ENCODE measurements around the gene PTPRE. TPM values are rescaled to one million over a fixed set of nuclear protein-coding genes. Genes with fewer than 3 reads are reported as not detected.

PTPRE gene
- total and polyA plus RNA-seq, 10 of the 15 experiments (the other 5 are each of a cell fraction or from before 2014, with no cell fraction given): 2.9 to 7.6 (median 5.8) TPM

DNA sequence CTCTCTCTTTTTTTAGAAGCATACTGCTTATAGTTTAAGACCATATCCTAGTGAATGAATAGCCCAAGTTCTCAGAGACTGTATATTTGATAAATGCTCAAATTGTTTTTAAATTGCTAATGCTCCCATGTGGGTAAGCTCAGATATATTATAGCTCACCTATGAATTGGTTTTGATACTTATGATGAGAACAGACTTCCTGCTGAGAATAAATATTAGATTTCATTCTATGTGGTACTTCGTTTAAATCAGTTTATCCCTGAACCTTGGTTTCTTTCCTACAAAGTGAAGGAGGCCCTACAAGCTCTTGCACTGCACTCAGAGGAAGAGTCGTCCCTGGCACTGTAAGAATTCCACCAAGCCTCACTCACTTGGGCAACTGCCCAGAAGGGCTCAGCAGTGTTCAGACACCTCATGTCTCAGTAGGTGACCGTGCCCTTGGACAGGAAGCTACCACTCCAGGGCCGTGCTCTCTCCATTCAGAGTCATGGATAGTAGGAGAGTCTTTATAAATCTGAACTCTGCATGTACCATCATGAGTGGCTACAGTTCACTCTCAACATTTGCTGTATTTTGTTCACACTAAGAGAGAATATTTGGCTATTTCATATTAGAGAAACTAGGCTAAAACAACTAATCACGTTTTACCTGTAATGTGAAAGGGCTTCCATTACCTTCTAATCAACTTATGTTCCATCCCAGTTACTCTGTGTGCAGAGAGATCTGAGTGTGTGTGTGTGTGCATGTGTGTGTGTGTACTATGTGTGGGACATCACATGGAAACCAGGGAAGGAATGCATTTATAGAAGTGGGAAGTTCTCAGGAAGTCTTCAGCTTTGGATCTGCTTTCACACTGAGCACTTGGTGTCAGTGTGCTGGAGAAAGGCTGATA is 93.8 kb downstream of the PTPRE start:
- RAD21 ChIA-PET (ENCODE audit: unreplicated experiment): no interaction called here
- Histone ChIP-seq H3K4me1 (ENCODE audit: control insufficient read depth, insufficient read depth, low read length) (no peaks in the 10 kb centered on the region), H3K9ac (ENCODE audit: control insufficient read depth, insufficient read depth, low read length) (no peak overlapping the region), H3K9me3 (replicated peaks; ENCODE audit: control insufficient read depth, insufficient read depth, low read length) (no peaks in the 10 kb centered on the region), H3K4me2 (ENCODE audit: control insufficient read depth, insufficient read depth) (no peak overlapping the region), H3K27ac (ENCODE audit: control insufficient read depth, insufficient read depth) (no peak overlapping the region), H2AFZ (ENCODE audit: control insufficient read depth, low read depth, low read length) (no peak overlapping the region), H3K36me3 (ENCODE audit: control insufficient read depth in 2 of 2, insufficient read depth in 2 of 2, low read length in 1 of 2) (no peaks in the 10 kb centered on the region), H3K27me3 (replicated peaks in 1 of 2; ENCODE audit: control insufficient read depth in 2 of 2, insufficient read depth in 2 of 2, low read length in 1 of 2) (no peaks in the 10 kb centered on the region; a peak in 2 of 4 replicates), H3K4me3 (no peak overlapping the region), H3K79me2 (ENCODE audit: control insufficient read depth, insufficient read depth, low read length) (no peaks in the 10 kb centered on the region), H4K20me1 (ENCODE audit: control insufficient read depth, insufficient read depth) (no peaks in the 10 kb centered on the region)
- FAIRE-seq (no peak), DNase-seq (ENCODE audit: low read depth, low spot score) (no peak), ATAC-seq (no peak)
- BruUV-seq (replicated peaks): no TSS peak
- intact Hi-C loops (cut with micrococcal nuclease; ENCODE audit: unreplicated experiment) (no loop called here), in situ Hi-C loops (cut with MboI) (no loop called here)
- CTCF ChIA-PET: interaction anchor here (1.3 kb wide), 1 partner anchor 11 kb away, joined by 5 read pairs; no protein-coding TSS in a partner anchor
- 4% methylated on average over 5 of the region's 5 CpGs for WGBS (ENCODE audit: insufficient coverage, insufficient replicate concordance, low lambda C conversion rate, missing lambda C conversion rate)
- POLR2A ChIA-PET: no interaction called here
- TF ChIP-seq ZNF384 (IDR thresholded peaks at IDR 0.05; ENCODE audit: borderline replicate concordance, low read depth, low read length): no peak
- no peak for TF ChIP-seq BMI1 (IDR thresholded peaks at IDR 0.05; ENCODE audit: borderline replicate concordance)
- TF ChIP-seq MYC (IDR thresholded peaks at IDR 0.05; ENCODE audit: insufficient read depth, insufficient read length, insufficient replicate concordance, low read length, severe bottlenecking): no peak
- no peak for TF ChIP-seq MTA3 (IDR thresholded peaks at IDR 0.05; ENCODE audit: borderline replicate concordance, low read length)
- TF ChIP-seq ZNF217 (IDR thresholded peaks at IDR 0.05): no peak
- TF ChIP-seq, protein P1, sequence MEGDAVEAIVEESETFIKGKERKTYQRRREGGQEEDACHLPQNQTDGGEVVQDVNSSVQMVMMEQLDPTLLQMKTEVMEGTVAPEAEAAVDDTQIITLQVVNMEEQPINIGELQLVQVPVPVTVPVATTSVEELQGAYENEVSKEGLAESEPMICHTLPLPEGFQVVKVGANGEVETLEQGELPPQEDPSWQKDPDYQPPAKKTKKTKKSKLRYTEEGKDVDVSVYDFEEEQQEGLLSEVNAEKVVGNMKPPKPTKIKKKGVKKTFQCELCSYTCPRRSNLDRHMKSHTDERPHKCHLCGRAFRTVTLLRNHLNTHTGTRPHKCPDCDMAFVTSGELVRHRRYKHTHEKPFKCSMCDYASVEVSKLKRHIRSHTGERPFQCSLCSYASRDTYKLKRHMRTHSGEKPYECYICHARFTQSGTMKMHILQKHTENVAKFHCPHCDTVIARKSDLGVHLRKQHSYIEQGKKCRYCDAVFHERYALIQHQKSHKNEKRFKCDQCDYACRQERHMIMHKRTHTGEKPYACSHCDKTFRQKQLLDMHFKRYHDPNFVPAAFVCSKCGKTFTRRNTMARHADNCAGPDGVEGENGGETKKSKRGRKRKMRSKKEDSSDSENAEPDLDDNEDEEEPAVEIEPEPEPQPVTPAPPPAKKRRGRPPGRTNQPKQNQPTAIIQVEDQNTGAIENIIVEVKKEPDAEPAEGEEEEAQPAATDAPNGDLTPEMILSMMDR (IDR thresholded peaks at IDR 0.05 in 2 of 3, conservative IDR thresholded peaks at IDR 0.05 in 1 of 3; ENCODE audit: control insufficient read depth in 2 of 3, extremely low read depth in 1 of 3, insufficient read depth in 1 of 3, low read depth in 3 of 3, low read length in 3 of 3): no peak
- TF ChIP-seq, protein P2, sequence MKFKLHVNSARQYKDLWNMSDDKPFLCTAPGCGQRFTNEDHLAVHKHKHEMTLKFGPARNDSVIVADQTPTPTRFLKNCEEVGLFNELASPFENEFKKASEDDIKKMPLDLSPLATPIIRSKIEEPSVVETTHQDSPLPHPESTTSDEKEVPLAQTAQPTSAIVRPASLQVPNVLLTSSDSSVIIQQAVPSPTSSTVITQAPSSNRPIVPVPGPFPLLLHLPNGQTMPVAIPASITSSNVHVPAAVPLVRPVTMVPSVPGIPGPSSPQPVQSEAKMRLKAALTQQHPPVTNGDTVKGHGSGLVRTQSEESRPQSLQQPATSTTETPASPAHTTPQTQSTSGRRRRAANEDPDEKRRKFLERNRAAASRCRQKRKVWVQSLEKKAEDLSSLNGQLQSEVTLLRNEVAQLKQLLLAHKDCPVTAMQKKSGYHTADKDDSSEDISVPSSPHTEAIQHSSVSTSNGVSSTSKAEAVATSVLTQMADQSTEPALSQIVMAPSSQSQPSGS (IDR thresholded peaks at IDR 0.05; ENCODE audit: low read length): no peak
- no peak for TF ChIP-seq GATAD2B (conservative IDR thresholded peaks at IDR 0.05; ENCODE audit: low read depth)
- no peak for TF ChIP-seq IRF4 (IDR thresholded peaks at IDR 0.05; ENCODE audit: low read depth, low read length)
- SMC1A ChIA-PET (ENCODE audit: uncharacterized antibody, unreplicated experiment): interaction anchor here (1.5 kb wide), 1 partner anchor 9 kb away, joined by 3 read pairs; no protein-coding TSS in a partner anchor
